ENCODE data around the gene CD82.
A peak's percentile ranks its signal among the peaks of the same experiment; 100 is the strongest.
"Not testable (repeated sequence)": the region's sequence is repeated elsewhere in the genome, so short reads cannot be mapped to it uniquely, and the experiment has no call there.

Gene CD82

DNA sequence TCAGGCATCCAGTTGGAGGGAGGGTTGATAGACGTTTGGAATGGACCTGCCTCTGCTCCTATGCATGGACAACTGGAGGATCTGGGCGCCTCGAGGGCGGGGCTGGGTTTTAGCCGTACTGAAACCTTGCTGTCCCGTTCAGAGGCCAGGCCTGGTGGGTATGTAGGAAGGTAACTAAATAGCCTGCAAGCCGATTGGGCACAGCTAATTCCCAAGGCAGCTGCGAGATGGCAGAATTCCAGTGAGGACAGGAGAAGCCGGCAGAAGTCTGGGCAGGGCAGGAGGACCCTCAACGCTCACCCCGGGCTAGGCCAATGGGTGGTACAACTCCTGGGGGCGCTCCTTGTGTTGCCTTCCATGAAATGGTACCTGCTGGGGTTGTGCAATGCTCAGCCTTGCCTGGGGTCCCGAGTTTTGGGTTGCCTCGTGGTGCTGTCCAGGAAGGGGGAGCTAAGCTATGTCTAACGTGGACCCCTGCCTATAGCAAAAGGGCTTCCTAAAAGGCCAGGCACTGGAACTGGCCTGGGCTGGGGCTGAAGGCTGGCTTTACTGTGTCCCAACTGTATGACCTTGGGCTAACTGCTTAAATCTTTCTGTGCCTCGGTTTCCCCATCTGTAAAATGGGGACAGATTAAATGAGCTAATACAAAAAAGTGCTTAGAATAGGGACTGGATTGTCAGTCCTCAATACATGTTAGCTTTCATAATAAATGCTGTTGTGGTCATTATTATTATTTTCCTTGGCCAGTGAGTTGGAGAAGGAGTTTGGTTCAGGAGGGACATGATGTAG, 30.1 kb upstream of the CD82 start:
- no peak for DNase-seq

DNA sequence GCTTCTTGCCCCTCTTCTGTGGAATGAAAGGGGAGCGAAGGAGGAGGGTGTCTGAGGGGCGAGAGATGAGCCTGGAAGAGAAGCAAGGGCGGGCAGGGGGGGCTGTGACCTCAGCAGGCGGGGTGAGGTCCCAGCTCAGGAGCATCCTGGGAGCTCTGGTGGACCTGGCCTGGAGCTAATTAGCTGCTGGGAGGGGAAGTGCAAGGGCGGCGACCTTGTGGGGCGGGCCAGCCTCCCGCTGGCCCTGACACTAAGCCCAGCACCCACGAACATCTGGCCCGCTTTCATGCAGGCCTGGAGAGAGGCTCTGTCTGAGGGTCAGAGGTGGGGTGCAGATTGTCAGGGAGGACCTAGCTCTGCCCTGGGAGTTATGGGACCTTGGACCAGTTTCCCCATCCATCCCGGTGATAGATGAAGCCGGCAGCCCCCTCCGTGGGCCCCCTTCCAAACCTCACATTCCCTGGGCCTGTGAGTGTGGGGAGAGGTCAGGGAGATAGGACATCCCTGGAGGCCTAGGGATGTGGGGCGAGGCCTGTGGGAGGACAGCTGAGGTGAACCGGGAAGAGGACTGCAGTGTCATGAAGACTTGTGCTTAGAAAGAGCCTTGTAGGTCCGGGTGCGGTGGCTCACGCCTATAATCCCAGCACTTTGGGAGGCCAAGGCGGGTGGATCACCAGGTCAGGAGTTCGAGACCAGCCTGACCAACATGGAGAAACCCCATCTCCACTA, 28.5 kb upstream of the CD82 start:
- no peak for DNase-seq

DNA sequence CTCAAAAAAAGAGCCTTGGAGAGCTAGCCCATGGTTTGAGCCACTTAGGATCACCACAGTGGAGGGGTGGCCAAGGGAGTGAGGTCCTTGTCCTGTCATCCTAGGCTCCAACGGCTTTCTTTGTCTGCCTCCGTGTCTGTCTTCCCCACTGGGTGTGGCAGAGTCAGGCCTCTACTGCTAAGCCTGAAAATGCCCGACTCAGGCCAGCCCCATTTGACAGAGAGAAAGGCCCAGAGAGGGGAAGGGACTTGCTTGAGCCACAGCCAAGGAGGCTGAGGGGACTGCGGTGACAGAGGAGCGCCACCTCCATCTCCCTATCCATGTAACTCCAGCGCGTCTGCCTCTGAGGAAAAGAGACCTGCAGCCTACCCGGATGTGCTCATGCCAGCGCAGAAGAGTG, 27.8 kb upstream of the CD82 start:
- no peak for DNase-seq

DNA sequence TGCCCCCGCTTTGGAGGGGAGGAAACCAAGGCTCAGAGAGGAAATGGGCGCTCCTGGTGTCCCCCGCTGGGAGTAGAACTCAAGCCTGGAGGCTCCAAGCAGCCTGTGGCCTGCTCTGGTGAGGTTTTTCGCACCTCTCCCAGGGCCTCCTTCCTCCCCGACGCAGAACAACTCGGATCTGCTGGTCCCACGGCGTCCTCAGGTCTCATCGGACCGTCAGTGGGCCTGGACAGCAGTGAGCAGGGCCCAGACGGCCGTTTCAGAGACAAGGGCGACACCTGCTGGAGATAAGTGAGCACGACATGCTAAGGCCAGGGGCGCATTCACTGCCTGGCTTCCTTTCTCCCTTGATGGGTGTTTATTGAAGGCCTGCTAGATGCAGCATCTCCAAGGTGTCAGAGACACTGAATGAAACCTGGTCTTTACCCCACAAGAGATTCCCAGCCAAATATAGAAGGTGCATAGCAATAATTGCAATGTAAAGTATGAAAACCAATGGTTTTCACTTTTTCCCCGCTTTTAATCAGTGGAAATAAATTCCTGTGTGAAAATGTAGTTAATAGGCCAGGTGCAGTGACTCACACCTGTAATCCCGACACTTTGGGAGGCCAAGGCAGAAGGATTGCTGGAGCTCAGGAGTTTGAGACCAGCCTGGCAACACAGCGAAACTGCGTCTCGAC, 26.9 kb upstream of the CD82 start:
- peak; percentile 85 for DNase-seq

DNA sequence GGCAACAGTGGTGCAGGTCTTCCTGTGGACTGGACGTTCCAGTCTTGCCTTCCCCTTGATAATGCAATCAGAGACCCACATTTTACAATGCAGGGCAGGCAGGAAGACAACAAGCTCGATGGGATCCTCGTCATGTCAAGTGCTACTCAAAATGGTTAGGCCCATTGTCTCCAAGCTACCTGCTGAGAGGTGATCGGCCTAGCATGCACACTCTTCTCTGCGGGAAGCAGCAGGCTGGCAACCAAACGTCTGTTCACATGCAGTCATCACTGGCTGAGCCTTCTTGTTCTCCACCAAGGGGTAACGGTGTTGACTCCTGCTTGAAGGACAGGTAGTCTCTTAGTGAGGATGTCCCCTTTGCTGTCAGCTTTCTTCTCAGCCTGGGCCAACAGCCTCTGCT, 25.5 kb upstream of the CD82 start:
- no peak for DNase-seq

DNA sequence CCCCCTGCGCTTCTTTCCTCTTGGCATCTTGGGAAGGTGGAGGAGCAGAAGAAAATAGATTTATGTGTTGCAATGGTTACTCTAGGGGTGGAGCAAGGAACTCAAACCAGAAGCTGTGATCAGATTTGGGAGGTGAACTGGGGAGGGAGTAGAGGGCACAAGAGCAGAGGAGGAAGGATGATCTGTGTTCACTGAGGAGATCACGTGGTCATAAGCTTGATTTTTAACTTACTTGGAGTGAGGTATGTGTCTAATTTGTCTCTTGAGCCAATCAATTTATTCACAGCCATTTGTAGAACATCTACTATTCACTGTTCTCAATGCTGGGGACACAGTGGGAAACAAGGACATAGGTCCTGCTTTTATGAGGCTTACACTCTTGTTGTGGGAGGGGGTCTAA, 24.8 kb upstream of the CD82 start:
- no peak for DNase-seq

DNA sequence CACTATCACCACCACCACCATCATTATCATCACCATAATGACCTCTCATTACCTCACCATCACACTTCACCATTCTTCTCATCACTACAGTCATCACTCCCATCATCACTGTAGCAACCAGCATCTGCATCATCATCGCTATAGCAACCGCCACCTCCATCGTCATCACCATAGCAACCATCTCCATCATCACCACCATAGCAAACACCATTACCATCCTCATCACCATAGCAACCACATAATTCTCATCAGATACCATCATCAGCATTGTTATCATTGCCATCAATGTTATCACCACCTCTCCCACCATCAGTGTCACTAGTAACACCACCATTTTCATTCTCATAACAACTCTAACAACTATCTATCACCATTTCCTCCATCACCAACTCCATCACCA, 23.1 kb upstream of the CD82 start:
- no peak for DNase-seq

DNA sequence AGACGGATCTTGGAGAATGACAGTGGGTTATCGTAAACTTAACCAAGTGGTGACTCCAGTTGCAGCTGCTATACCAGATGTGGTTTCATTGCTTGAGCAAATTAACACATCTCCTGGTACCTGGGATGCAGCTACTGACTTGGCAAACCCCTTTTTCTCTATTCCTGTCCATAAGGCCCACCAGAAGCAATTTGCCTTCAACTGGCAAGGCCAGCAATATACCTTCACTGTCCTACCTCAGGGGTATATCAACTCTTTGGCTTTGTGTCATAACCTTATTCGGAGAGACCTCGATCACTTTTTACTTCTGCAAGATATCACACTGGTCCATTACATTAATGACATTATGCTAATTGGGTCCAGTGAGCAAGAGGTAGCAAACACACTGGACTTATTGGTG, 18.5 kb upstream of the CD82 start:
- not testable (repeated sequence) for DNase-seq

DNA sequence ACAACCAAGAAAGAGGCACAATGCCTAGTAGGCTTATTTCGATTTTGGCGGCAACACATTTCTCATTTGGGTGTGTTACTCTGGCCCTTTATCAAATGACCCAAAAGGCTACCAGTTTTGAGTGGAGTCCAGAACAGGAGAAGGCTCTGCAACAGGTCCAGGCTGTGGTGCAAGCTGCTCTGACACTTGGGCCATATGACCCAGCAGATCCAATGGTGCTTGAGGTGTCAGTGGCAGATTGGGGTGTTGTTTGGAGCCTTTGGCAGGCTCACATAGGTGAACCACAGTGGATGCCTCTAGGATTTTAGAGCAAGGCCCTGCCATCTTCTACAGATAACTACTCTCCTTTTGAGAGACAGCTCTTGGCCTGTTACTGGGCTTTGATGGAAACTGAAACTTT, 17.9 kb upstream of the CD82 start:
- not testable (repeated sequence) for DNase-seq

DNA sequence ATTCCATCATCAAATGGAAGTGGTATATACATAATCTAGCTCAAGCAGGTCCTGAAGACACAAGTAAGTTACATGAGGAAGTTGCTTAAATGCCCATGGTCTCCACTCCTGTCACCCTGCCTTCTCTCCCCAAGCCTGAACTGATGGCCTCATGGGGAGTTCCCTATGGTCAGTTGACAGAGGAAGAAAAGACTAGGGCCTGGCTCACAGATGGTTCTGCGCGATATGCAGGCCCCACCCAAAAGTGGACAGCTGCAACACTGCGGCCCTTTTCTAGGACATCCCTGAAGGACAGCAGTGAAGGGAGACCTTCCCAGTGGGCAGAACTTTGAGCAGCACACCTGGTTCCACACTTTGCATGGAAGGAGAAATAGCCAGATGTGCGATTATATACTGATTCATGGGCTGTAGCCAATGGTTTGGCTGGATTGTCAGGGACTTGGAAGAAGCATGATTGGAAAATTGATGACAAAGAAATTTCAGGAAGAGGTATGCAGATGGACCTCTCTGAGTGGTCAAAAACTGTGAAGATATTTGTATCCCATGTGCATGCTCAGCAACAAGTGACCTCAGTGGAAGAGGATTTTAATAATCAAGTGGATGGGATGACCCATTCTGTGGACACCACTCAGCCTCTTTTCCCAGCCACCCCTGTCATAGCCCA, 17.3 kb upstream of the CD82 start:
- DNase-seq, result no peak

DNA sequence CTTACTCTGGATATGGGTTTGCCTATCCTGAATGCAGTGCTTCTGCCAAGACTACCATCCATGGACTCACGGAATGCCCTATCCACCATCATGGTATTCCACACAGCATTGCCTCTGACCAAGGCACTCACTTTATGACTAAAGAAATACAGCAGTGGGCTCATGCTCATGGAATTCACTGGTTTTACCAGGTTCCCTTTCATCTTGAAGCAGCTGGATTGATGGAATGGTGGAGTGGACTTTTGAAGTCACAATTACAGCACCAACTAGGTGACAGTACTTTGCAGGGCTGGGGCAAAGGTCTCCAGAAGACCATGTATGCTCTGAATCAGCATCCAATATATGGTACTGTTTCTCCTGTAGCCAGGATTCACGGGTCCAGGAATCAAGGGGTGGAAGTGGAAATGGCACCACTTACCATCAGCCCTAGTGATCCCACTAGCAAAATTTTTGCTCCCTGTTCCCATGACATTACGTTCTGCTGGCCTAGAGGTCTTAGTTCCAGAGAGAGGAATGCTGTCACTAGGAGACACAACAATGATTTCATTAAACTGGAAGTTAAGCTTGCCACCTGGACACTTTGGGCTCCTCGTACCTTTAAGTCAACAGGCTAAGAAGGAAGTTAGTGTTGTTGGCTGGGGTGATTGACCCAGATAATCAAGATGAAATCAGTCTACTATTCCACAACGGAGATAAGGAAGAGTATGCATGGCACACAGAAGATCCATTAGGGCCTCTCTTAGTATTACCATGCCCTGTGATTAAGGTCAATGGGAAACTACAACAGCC, 16.3 kb upstream of the CD82 start:
- DNase-seq, result not testable (repeated sequence)

DNA sequence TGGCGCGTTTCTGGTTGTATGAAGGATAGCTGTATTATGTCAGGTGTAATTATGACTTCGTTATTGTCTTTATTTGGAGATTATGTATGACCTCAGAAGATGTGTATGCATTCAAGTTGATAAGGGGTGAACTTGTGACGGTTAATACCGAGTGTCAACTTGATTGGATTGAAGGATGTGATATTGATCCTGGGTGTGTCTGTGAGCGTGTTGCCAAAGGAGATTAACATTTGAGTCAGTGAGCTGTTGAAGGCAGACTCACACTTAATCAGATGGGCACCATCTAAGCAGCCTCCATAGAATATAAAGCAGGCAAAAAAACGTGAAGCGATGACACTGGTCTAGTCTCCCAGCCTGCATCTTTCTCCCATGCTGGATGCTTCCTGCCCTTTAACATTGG, 15.3 kb upstream of the CD82 start:
- DNase-seq, result no peak

DNA sequence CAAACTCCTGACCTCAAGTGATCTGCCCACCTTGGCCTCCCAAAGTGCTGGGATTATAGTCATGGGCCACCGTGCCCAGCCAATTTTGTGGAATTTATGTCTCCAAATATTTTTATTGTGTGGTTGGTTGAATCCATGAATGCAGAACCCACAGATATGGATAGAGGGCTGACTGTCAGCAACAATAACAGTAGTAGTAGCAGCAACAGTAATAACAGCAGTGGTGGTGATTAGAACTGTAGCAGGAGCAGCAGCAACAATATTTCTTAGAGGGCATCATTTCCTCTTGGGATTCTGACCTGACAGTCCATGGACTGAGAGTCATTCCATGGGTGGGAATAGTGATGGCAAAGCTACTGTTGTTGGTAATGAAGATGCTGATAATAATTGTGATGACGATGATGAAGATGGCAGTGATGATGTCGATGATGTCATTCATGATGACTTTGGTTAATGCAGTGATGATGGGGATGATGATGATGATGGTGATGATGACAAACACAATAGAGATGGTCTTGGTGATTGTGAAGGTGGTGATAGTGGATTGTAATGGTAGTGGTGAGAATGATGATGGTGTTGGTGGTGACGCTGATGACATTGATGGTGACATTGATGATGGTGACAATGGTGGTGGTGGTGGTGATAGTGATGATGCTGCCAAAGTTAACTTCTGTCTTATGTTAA, 13.9 kb upstream of the CD82 start:
- DNase-seq, result no peak

DNA sequence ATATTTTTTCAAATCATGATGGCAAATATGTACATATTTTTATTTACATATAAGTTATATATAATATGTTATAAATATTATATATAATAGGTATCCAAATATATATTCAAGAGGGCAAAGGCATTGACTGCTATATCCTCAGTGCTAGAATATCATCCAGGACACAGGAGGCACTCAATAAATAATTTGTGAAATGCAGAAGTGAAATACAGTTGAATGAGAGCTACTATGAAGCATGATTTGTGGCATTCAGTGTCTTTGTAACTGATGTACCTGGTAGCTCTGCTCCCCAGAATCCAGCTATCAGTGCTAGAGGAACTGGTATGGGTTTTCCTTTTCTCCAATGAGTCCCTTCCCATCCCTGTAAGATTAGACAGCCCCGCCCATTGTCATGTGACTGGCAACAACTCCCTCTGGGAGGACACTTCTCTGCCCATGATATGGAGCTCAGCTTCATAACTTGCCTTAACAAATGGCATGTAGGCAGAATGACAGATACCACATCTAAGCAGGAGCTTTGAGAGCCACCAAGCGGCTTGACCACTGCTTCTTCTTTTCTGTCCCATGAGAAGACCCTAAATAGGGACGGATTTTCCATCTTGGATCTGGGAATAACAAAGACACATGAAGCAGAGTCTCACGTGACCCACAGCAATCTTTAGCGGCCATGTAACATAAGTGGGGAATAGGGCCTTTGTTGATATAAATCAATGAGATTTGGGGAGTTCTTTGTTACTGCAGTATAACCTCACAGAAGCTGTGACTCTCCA, 10.2 kb upstream of the CD82 start:
- DNase-seq, result no peak

DNA sequence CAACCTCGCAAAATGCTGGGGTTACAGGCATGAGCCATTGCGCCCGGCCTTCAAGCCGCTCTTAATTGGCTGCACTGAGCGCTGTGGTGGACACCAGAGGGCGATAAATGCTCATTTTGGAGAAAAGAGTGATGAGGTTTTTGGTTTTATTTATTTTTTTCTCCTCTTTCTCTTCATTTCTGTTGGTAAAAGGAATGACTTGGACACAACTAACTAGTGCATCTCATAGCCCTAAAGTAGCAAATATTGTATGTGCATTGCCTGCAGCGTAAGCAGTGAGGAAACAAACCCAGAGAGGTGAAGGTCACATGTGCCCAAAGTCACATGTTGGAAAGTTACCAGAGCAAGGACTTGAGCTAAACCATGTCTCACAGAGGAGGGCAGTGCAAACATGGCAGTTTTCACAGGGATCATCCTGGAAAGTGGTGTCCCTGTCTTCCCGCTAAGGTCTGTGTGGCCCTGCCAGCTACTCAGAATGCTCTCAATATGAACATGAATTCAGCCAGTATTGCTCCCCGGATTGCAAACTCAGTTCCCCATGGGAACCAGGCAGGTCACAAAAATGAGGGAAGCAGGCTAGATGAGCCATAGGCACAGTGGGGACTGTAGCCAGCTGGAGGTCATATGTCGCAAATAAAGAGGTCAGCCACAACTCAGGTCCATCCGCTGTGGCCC, 8.6 kb upstream of the CD82 start:
- DNase-seq, result peak; percentile 79

DNA sequence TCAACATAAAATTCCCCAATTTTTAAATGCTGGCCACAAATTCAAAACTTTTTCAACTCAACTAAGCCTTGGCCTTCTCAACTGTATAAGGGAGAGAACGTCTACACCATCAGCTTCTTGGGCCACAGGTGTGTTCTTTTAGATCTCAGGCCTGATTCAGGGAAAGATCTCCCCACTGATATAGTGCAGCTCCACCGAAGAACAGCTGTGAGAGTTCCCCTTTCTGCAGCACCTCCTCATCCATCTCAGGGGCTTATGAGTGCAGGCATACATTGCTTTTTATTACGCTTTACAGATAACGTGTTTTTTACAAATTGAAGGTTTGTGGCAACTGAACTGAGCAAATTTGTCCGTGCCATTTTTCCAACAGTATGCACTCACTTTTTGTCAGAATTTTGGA, 8.0 kb upstream of the CD82 start:
- DNase-seq, result no peak

DNA sequence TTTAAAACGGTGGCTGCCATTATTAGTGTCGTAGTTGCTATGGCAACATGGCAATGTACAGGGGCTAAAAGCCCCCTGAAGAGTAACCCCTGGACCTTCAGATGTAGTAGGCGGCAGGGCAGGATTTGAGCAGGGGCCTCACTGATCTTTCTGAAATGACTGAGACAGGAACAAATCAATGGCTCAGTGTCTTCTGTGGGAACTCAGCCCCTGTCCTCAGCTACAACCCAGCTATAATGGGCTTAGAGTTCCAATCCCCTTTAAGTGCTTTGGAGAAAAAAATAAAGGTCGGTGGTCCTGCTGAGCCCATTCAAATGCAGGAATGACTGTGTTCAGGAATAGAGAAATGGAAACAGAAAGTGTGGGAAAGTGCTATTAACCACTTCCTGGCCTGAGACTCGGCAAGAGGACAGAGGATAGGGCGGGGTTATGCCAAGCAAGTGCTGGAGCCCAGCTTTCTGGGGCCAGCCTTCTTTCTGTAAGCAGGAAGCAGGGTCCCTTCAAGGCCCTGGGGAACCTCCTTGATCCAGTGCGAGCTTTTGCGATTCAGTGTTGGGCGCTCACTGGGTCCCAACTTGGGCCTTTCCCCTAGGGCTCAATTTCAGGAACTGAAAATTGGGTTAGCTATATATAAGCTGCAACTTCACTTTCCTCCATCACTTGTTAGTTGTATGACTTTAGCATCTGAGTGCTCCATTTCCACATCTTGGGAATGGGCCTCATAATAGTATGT, 6.1 kb upstream of the CD82 start:
- DNase-seq, result no peak

DNA sequence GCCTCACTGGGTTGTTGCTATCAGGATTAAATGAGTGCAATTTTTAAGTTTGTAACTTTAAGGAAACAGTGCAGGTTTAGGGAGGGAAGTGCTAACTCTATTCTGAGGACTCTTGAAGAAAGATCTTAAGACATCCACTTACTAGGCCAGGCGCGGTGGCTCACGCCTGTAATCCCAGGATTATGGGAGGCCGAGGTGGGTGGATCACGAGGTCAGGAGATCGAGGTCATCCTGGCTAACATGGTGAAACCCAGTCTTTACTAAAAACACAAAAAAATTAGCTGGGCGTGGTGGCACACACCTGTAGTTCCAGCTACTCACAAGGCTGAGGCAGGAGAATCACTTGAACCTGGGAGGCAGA, 5.5 kb upstream of the CD82 start:
- DNase-seq, result not testable (repeated sequence)

DNA sequence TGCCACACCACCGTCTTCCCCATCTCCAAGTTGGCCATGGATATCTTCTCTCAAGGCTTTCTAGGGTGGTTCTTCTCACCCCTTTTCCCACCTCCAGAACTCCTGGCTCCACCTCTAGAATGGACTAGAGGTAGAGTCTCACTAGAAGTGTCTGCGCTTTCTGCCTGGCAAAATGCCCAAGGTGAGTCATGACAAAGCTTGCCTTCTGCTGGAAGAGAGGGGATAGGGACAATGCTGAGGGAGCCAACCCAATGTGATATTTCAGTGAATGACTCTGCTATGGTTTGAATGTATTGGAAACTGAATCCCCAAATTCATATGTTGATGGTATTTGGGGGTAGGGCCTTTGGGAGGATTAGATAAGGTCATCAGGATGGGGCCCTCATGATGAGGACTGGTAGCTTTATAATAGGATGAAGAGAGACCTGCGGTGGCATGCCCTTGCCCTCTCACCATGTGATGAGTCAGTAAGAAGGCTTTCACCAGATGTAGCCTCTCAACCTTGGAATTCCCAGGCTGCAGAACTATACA, 4.1 kb upstream of the CD82 start:
- DNase-seq, result no peak
